SU-DHL-6 (cell line): ENCODE results near the gene RABGGTA.

Experiments used
- CTCF ChIP-seq: fragments of 200-600 bp; sonication (generic); IDR thresholded peaks from one replicate; pipeline ENCODE4 v1.5.1; 2017; ENCODE audit warnings: antibody characterized with exemption, mild to moderate bottlenecking, low read length, moderate library complexity; ENCODE audit not compliant: insufficient read depth, poor library complexity, severe bottlenecking
- EZH2phosphoT487 ChIP-seq: fragments of 200-600 bp; sonication (generic), shearing (Covaris generic); conservative IDR thresholded peaks from 2 replicates; pipeline ENCODE4 v1.6.1; 2018; ENCODE audit warnings: mild to moderate bottlenecking, antibody characterized with exemption, low read length, moderate library complexity, mixed read lengths

DNA sequence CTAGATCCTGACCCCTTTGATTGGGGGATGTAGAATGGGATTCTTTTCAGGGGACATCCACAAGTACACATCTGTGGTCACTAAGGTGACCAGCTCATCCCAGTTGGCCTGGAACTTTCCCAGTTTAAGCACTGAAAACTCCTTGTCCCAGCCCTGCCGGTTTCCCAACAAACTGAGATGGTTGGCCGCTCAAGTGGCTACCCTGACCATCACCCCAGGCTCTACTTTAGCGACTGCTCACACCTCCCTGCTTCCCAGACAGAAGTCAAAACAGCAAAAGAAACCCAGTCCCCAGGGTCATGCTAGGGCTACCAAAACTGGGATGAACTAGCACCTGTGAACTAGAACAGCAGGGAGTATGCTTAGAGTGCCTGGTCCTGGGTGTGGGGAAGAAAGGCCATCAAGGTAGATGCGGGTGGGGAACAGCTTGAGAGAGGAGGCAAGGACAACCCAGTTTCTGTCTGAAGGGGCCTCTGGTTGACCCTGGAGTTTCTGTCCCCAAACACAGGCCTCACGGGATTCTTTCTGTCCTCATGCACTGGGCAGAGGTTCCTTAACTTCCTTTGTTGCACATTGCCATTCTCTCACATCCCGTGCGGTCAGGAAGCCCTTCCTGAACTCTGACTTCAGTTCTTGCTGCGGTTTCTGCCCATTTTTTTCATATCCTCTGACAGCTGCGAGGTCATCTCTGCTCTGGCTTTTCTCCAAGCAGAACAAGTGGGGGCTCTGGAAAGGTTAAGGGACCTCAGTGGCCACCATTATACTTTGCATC, 41.5 kb upstream of the RABGGTA start:
- TF ChIP-seq CTCF (no peak), EZH2phosphoT487 (no peak)
